PC-3 (cell line): ENCODE results near the gene GPX4.

Experiments
- CTCF ChIP-seq: fragments of 300-600 bp; sonication (generic); conservative IDR thresholded peaks from 2 replicates; pipeline ENCODE4 v1.5.1; 2017; ENCODE audit warnings: antibody characterized with exemption, low read depth, mild to moderate bottlenecking, low read length
- EZH2phosphoT487 ChIP-seq: fragments of 300-600 bp; sonication (generic); IDR thresholded peaks from 2 replicates; pipeline ENCODE4 v1.6.1; 2018; ENCODE audit warnings: mild to moderate bottlenecking, antibody characterized with exemption, low read length, borderline replicate concordance

- TF ChIP-seq CTCF (no peak), EZH2phosphoT487 (no peak)
Observed at GRCh38 chr19:1154731-1155351, 51.0 kb downstream of the GPX4 start.
